AG08396 (cell line): ENCODE results near the gene PRKAG2.
A peak's percentile ranks its signal among the peaks of the same experiment; 100 is the strongest.
"Not testable (repeated sequence)": the region's sequence is repeated elsewhere in the genome, so short reads cannot be mapped to it uniquely, and the experiment has no call there.

ENCODE experiments used
- DNase-seq: peaks from one replicate; pipeline ENCODE4 v3.0.0; 2012; ENCODE audit warnings: low spot score, mixed read lengths

The PRKAG2 gene

GRCh38 chr7:151785681-151785965 lies 91.3 kb downstream of the PRKAG2 start:
- no peak for DNase-seq

- no peak for DNase-seq
Measured at GRCh38 chr7:151784853-151785680, 91.8 kb downstream of the PRKAG2 start.

GRCh38 chr7:151783958-151784575 lies 92.8 kb downstream of the PRKAG2 start:
- no peak for DNase-seq

- DNase-seq: peak; percentile 86
Measured at GRCh38 chr7:151782598-151783448, 94.1 kb downstream of the PRKAG2 start.

- not testable (repeated sequence) for DNase-seq
Measured at GRCh38 chr7:151782256-151782597, 94.7 kb downstream of the PRKAG2 start.

GRCh38 chr7:151781161-151781845 lies 95.6 kb downstream of the PRKAG2 start:
- no peak for DNase-seq

- DNase-seq: no peak
Measured at GRCh38 chr7:151780631-151781030, 96.3 kb downstream of the PRKAG2 start.

- DNase-seq: no peak
Measured at GRCh38 chr7:151779678-151780077, 97.2 kb downstream of the PRKAG2 start.

- DNase-seq: no peak
Measured at GRCh38 chr7:151779255-151779654, 97.7 kb downstream of the PRKAG2 start.

- DNase-seq: no peak
Measured at GRCh38 chr7:151777908-151778670, 98.8 kb downstream of the PRKAG2 start.

GRCh38 chr7:151777495-151777880 lies 99.4 kb downstream of the PRKAG2 start:
- no peak for DNase-seq

- DNase-seq: no peak
Measured at GRCh38 chr7:151776876-151777494, 99.9 kb downstream of the PRKAG2 start.

GRCh38 chr7:151776446-151776845 lies 100.5 kb downstream of the PRKAG2 start:
- no peak for DNase-seq

- DNase-seq: no peak
Measured at GRCh38 chr7:151775547-151776443, 101.1 kb downstream of the PRKAG2 start.

GRCh38 chr7:151774951-151775350 lies 102.0 kb downstream of the PRKAG2 start:
- DNase-seq: no peak

GRCh38 chr7:151773797-151774196 lies 103.1 kb downstream of the PRKAG2 start:
- no peak for DNase-seq

- no peak for DNase-seq
Measured at GRCh38 chr7:151770232-151770631, 106.7 kb downstream of the PRKAG2 start.

- no peak for DNase-seq
Measured at GRCh38 chr7:151769188-151769821, 107.6 kb downstream of the PRKAG2 start.

- DNase-seq: no peak
Measured at GRCh38 chr7:151768805-151769187, 108.1 kb downstream of the PRKAG2 start.

- DNase-seq: no peak
Measured at GRCh38 chr7:151767557-151767956, 109.4 kb downstream of the PRKAG2 start.
